ENCODE measurements around the gene DHX30.

- no peak for TF ChIP-seq ZNF23 (CRISPR knock-in tag; IDR thresholded peaks at IDR 0.05)
- TF ChIP-seq CTCF (IDR thresholded peaks at IDR 0.05 in 2 of 3, conservative IDR thresholded peaks at IDR 0.05 in 1 of 3; ENCODE audit: insufficient read depth in 2 of 3, low read depth in 1 of 3, low read length in 3 of 3): no peak
- no peak for TF ChIP-seq FOS (IDR thresholded peaks at IDR 0.05; ENCODE audit: extremely low read depth, insufficient read length)
- TF ChIP-seq RCOR1 (IDR thresholded peaks at IDR 0.05; ENCODE audit: borderline replicate concordance in 1 of 2, low read depth in 2 of 2, low read length in 2 of 2): no peak
- TF ChIP-seq MYC (IDR thresholded peaks at IDR 0.05; ENCODE audit: low read depth, low read length): no peak
- TF ChIP-seq MYC (CRISPR knock-in tag; IDR thresholded peaks at IDR 0.05; ENCODE audit: borderline replicate concordance, low read depth): no peak
- TF ChIP-seq ZNF274 (IDR thresholded peaks at IDR 0.05; ENCODE audit: borderline replicate concordance, low read depth, low read length): no peak
- TF ChIP-seq CLOCK (CRISPR knock-in tag; IDR thresholded peaks at IDR 0.05; ENCODE audit: borderline replicate concordance): no peak
- TF ChIP-seq TAF1 (IDR thresholded peaks at IDR 0.05; ENCODE audit: control insufficient read depth, extremely low read depth, insufficient read depth, low read length, severe bottlenecking): no peak
- TF ChIP-seq FOXK1 (CRISPR knock-in tag; IDR thresholded peaks at IDR 0.05; ENCODE audit: borderline replicate concordance): no peak
- no peak for TF ChIP-seq RBFOX2 (IDR thresholded peaks at IDR 0.05; ENCODE audit: low read depth, low read length)
Observed at GRCh38 chr3:47891613-47892005, 88.7 kb downstream of the DHX30 start.
